DOHH2 (cell line): ENCODE measurements around the gene PPP3CA.

Experiments used
- H3F3A ChIP-seq: fragments of 200-600 bp; sonication (generic), shearing (Covaris generic); 2 replicates; pipeline ENCODE4 v1.6.0; 2016; ENCODE audit warnings: antibody characterized with exemption, mild to moderate bottlenecking; ENCODE audit not compliant: control insufficient read depth, insufficient read depth
- H3K27ac ChIP-seq: fragments of 200-600 bp; sonication (generic); 2 replicates; pipeline ENCODE4 v1.5.1; 2014; ENCODE audit warnings: low read depth, mild to moderate bottlenecking, low read length, moderate library complexity
- H3K27me3 ChIP-seq: fragments of 200-600 bp; sonication (generic); 2 replicates; pipeline ENCODE4 v1.6.1; 2014; ENCODE audit warnings: mild to moderate bottlenecking, low read length, mixed read lengths; ENCODE audit not compliant: control insufficient read depth
- H3K36me3 ChIP-seq: fragments of 200-600 bp; sonication (generic); 2 replicates; pipeline ENCODE4 v1.6.1; 2014; ENCODE audit warnings: mild to moderate bottlenecking, low read length, moderate library complexity, mixed read lengths; ENCODE audit not compliant: control insufficient read depth
- H3K4me1 ChIP-seq: fragments of 200-600 bp; sonication (generic); 2 replicates; pipeline ENCODE4 v1.6.1; 2014; ENCODE audit warnings: mild to moderate bottlenecking, low read length, mixed read lengths; ENCODE audit not compliant: control insufficient read depth
- H3K4me2 ChIP-seq: fragments of 200-600 bp; sonication (generic); 2 replicates; pipeline ENCODE4 v1.6.0; 2014; ENCODE audit warnings: mild to moderate bottlenecking, low read length, moderate library complexity
- H3K4me3 ChIP-seq: fragments of 200-600 bp; sonication (generic); 2 replicates; pipeline ENCODE4 v1.5.1; 2014; ENCODE audit warnings: mild to moderate bottlenecking, low read length, mixed read lengths
- H3K79me2 ChIP-seq: fragments of 200-600 bp; sonication (generic); 2 replicates; pipeline ENCODE4 v1.6.1; 2014; ENCODE audit warnings: mild to moderate bottlenecking, low read length, mixed read lengths; ENCODE audit not compliant: control insufficient read depth
- H3K9me2 ChIP-seq: fragments of 200-600 bp; sonication (generic); replicated peaks from 2 replicates; pipeline ENCODE4 v1.6.1; 2014; ENCODE audit warnings: mild to moderate bottlenecking, low read length, mixed read lengths; ENCODE audit not compliant: control insufficient read depth
- H3K9me3 ChIP-seq: fragments of 200-600 bp; sonication (generic); 2 replicates; pipeline ENCODE4 v1.6.1; 2014; ENCODE audit warnings: antibody characterized with exemption, low read length, mixed read lengths; ENCODE audit not compliant: control insufficient read depth, insufficient read depth
- H4K20me1 ChIP-seq: fragments of 200-600 bp; sonication (generic); 2 replicates; pipeline ENCODE4 v1.6.0; 2014; ENCODE audit warnings: low read depth, mild to moderate bottlenecking, antibody characterized with exemption, low read length, moderate library complexity; ENCODE audit not compliant: control insufficient read depth, insufficient read depth
- EZH2phosphoT487 ChIP-seq: fragments of 200-600 bp; sonication (generic); IDR thresholded peaks from 2 replicates; pipeline ENCODE4 v1.6.1; 2017; ENCODE audit warnings: borderline replicate concordance, mild to moderate bottlenecking, antibody characterized with exemption, low read length, moderate library complexity, mixed read lengths
- TF ChIP-seq, protein P1 (sequence below): fragments of 200-600 bp; sonication (generic); IDR thresholded peaks from one replicate; pipeline ENCODE4 v1.5.1; 2014; ENCODE audit warnings: antibody characterized with exemption, mild to moderate bottlenecking, low read depth, low read length; ENCODE audit not compliant: poor library complexity, severe bottlenecking

PPP3CA gene

DNA sequence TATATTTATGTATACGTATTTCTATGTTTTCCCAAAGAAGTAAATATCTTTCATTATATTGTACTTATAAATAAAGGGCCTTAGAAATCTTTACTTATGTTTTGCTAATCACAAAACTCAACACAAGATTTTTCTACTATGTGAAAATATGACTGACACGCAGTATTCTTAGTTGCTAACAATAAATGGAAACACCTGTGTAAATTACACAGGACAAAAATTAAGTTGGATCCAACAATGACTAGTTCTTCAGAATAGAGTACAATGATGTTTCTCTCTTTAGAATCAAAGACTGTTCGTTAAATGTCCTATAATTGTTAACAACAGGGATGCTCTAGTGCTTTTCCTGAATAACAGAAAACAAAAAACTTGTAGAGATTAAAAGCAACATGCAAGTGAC lies 96.1 kb downstream of the PPP3CA start:
- H3K4me1 ChIP-seq = no peaks in the 10 kb centered on the region
- no peaks in the 10 kb centered on the region for H3F3A ChIP-seq
- no peaks in the 10 kb centered on the region for H3K9me3 ChIP-seq
- H3K4me3 ChIP-seq = no peak overlapping the region
- H3K4me2 ChIP-seq = no peak overlapping the region
- H3K79me2 ChIP-seq = peaks cover 4% of the 10 kb centered on the region; the same call in 1 of the 2 replicates
- no peaks in the 10 kb centered on the region for H3K36me3 ChIP-seq
- TF ChIP-seq, protein P1, sequence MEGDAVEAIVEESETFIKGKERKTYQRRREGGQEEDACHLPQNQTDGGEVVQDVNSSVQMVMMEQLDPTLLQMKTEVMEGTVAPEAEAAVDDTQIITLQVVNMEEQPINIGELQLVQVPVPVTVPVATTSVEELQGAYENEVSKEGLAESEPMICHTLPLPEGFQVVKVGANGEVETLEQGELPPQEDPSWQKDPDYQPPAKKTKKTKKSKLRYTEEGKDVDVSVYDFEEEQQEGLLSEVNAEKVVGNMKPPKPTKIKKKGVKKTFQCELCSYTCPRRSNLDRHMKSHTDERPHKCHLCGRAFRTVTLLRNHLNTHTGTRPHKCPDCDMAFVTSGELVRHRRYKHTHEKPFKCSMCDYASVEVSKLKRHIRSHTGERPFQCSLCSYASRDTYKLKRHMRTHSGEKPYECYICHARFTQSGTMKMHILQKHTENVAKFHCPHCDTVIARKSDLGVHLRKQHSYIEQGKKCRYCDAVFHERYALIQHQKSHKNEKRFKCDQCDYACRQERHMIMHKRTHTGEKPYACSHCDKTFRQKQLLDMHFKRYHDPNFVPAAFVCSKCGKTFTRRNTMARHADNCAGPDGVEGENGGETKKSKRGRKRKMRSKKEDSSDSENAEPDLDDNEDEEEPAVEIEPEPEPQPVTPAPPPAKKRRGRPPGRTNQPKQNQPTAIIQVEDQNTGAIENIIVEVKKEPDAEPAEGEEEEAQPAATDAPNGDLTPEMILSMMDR = no peak
- no peak for TF ChIP-seq EZH2phosphoT487
- H4K20me1 ChIP-seq = no peaks in the 10 kb centered on the region
- H3K27me3 ChIP-seq = no peaks in the 10 kb centered on the region
- H3K9me2 ChIP-seq = no peaks in the 10 kb centered on the region
- H3K27ac ChIP-seq = no peak overlapping the region

DNA sequence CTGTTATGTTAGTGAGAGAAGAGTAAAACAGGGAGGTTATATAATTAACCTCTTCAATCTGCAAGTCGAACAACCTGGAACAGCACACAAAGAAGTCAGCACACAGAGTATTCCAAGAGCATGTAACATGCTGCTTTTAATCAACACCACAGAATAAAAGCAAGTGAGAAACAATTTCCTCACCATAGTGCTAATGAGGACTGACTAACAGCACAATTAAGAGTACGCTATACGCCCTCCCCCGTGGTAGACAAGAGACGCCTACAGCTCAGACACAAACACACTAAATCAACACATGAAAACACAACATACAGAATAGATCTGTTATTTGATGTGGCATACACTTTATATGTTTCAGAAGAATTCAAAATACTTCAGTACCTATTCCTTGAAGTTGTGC lies 103.0 kb downstream of the PPP3CA start:
- no peaks in the 10 kb centered on the region for H4K20me1 ChIP-seq
- no peak overlapping the region for H3K4me2 ChIP-seq
- H3K9me3 ChIP-seq = no peaks in the 10 kb centered on the region
- no peaks in the 10 kb centered on the region for H3K4me1 ChIP-seq
- H3K27me3 ChIP-seq = no peaks in the 10 kb centered on the region
- H3K27ac ChIP-seq = no peak overlapping the region
- no peaks in the 10 kb centered on the region for H3K9me2 ChIP-seq
- H3K4me3 ChIP-seq = no peak overlapping the region
- no peaks in the 10 kb centered on the region for H3F3A ChIP-seq
- TF ChIP-seq, protein P1 = no peak
- H3K36me3 ChIP-seq = no peaks in the 10 kb centered on the region
- H3K79me2 ChIP-seq = no peaks in the 10 kb centered on the region

DNA sequence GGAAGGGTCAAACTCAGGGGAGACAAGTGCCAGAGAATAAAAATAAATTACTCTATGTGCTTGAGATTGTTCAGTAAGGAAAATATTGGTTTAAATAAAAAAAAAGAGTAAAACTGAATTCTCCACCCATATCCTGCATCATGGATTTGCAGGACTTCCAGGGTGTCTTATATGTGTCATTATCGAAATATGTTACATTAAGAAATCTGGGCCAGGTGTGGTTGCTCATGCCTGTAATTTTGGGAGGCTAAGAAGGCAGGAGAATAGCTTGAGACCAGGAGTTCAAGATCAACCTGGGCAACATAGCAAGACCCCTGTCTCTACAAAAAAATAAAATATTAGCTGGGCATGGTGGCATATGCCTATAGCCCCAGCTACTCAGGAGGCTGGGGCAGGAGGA lies 104.9 kb downstream of the PPP3CA start:
- no peak overlapping the region for H3K4me3 ChIP-seq
- H3K36me3 ChIP-seq = no peaks in the 10 kb centered on the region
- H3K27ac ChIP-seq = no peak overlapping the region
- no peaks in the 10 kb centered on the region for H3K9me2 ChIP-seq
- H3K9me3 ChIP-seq = no peaks in the 10 kb centered on the region
- H3F3A ChIP-seq = no peaks in the 10 kb centered on the region
- no peak overlapping the region for H3K4me2 ChIP-seq
- no peaks in the 10 kb centered on the region for H4K20me1 ChIP-seq
- no peaks in the 10 kb centered on the region for H3K4me1 ChIP-seq
- no peaks in the 10 kb centered on the region for H3K27me3 ChIP-seq
- peaks cover 10% of the 10 kb centered on the region for H3K79me2 ChIP-seq
- TF ChIP-seq, protein P1 = no peak
- no peak for TF ChIP-seq EZH2phosphoT487

DNA sequence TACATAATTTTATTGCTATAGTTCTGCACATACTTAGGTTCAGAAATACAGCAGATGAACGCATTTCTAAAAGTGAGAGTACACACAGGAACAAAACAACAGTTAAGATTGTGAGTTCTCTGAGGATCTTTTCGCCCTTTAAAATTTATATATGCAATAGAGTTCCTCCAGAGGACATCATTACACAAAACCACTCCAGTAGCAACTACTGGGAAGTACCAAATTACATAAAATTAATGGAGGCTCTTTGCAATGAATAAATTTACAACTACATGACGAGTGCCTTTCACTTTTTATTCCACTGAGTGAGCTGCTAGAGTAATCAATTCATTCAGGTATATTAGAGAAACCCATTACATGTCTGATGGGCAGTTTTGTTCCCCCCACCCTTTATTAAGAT lies 107.2 kb downstream of the PPP3CA start:
- H3K9me3 ChIP-seq = no peaks in the 10 kb centered on the region
- no peaks in the 10 kb centered on the region for H3K27me3 ChIP-seq
- H3K4me2 ChIP-seq = no peak overlapping the region
- TF ChIP-seq EZH2phosphoT487 = no peak
- TF ChIP-seq, protein P1 = no peak
- no peaks in the 10 kb centered on the region for H3F3A ChIP-seq
- no peaks in the 10 kb centered on the region for H4K20me1 ChIP-seq
- H3K79me2 ChIP-seq = peaks cover 14% of the 10 kb centered on the region
- no peaks in the 10 kb centered on the region for H3K36me3 ChIP-seq
- peaks cover 8% of the 10 kb centered on the region for H3K4me1 ChIP-seq
- H3K4me3 ChIP-seq = no peak overlapping the region
- H3K9me2 ChIP-seq = no peaks in the 10 kb centered on the region
- no peak overlapping the region for H3K27ac ChIP-seq
